PFSK-1 (cell line): ENCODE data around the gene HHAT.

ENCODE experiments used
- FOXP2 ChIP-seq: optimal IDR thresholded peaks from 2 replicates; pipeline ENCODE3; 2011; ENCODE audit warnings: borderline replicate concordance, control low read depth, inconsistent platforms; ENCODE audit not compliant: insufficient read depth; ENCODE audit errors: extremely low read length, extremely low read depth
- POLR2AphosphoS5 ChIP-seq: IDR thresholded peaks from 2 replicates; pipeline ENCODE4 v1.6.1; 2012; ENCODE audit warnings: low read depth, mild to moderate bottlenecking, control low read depth, low read length, moderate library complexity
- SIN3A ChIP-seq: IDR thresholded peaks from 2 replicates; pipeline ENCODE4 v1.6.1; 2012; ENCODE audit warnings: mild to moderate bottlenecking, low read length, moderate library complexity, borderline replicate concordance; ENCODE audit not compliant: insufficient read depth
- TAF1 ChIP-seq: IDR thresholded peaks from 2 replicates; pipeline ENCODE4 v1.6.1; 2012; ENCODE audit warnings: low read length, control low read depth, borderline replicate concordance; ENCODE audit not compliant: insufficient read depth
- TF ChIP-seq, protein P1 (sequence below), 2 experiments: IDR thresholded peaks; 2 replicates each; pipeline versions ENCODE4 v1.6.1 to v1.8.0; 2011 to 2012; ENCODE audit warnings: low read depth in 2 of 2, low read length in 2 of 2, control low read depth in 1 of 2, inconsistent platforms in 1 of 2, mild to moderate bottlenecking in 1 of 2, moderate library complexity in 1 of 2; ENCODE audit not compliant: insufficient read depth in 1 of 2

HHAT gene

DNA sequence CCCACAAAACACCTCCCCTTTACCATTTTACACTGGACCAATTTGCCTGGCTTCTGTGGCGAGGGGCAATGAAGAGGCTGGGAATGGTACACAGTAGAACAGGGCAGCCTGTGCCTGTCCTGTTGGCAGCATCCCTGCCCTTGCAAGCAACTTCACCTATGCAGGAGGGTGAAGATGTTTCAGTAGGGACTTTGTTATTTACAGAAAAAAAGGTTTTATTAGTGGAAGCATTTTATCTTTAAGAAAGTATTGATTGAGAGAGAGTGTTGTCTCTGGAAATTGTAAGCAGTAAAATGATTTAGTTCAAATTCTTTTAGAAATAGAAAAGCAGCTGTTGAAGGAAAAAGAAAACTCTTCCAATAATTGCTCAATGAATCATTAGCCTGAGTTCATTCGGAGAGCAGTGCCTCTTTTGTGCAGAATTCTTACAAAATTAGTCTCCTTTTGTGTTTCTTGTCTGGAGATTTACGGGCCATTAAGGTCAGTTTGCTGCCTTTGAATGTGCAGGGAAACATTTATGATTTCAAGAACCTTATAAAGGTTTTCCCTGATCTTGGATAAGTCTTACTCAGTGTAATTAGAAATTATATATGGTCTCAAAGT lies 49.1 kb downstream of the HHAT start:
- TF ChIP-seq TAF1 (no peak), FOXP2 (no peak), SIN3A (no peak), POLR2AphosphoS5 (no peak)
- TF ChIP-seq, protein P1, sequence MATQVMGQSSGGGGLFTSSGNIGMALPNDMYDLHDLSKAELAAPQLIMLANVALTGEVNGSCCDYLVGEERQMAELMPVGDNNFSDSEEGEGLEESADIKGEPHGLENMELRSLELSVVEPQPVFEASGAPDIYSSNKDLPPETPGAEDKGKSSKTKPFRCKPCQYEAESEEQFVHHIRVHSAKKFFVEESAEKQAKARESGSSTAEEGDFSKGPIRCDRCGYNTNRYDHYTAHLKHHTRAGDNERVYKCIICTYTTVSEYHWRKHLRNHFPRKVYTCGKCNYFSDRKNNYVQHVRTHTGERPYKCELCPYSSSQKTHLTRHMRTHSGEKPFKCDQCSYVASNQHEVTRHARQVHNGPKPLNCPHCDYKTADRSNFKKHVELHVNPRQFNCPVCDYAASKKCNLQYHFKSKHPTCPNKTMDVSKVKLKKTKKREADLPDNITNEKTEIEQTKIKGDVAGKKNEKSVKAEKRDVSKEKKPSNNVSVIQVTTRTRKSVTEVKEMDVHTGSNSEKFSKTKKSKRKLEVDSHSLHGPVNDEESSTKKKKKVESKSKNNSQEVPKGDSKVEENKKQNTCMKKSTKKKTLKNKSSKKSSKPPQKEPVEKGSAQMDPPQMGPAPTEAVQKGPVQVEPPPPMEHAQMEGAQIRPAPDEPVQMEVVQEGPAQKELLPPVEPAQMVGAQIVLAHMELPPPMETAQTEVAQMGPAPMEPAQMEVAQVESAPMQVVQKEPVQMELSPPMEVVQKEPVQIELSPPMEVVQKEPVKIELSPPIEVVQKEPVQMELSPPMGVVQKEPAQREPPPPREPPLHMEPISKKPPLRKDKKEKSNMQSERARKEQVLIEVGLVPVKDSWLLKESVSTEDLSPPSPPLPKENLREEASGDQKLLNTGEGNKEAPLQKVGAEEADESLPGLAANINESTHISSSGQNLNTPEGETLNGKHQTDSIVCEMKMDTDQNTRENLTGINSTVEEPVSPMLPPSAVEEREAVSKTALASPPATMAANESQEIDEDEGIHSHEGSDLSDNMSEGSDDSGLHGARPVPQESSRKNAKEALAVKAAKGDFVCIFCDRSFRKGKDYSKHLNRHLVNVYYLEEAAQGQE (IDR thresholded peaks at IDR 0.05; ENCODE audit: insufficient read depth in 1 of 2, low read depth in 2 of 2, low read length in 2 of 2), result no peak

- TF ChIP-seq, protein P1 (IDR thresholded peaks at IDR 0.05; ENCODE audit: insufficient read depth in 1 of 2, low read depth in 2 of 2, low read length in 2 of 2), result no peak
- TF ChIP-seq SIN3A, result no peak
- no peak for TF ChIP-seq TAF1
- TF ChIP-seq FOXP2, result no peak
- no peak for TF ChIP-seq POLR2AphosphoS5
Observed at GRCh38 chr1:210378736-210379135, 50.0 kb downstream of the HHAT start.

GRCh38 chr1:210381934-210382333 lies 53.2 kb downstream of the HHAT start:
- TF ChIP-seq, protein P1 (IDR thresholded peaks at IDR 0.05; ENCODE audit: insufficient read depth in 1 of 2, low read depth in 2 of 2, low read length in 2 of 2), result no peak
- TF ChIP-seq TAF1, result no peak
- TF ChIP-seq POLR2AphosphoS5, result no peak
- no peak for TF ChIP-seq SIN3A
- no peak for TF ChIP-seq FOXP2

- TF ChIP-seq POLR2AphosphoS5, result no peak
- TF ChIP-seq, protein P1 (IDR thresholded peaks at IDR 0.05; ENCODE audit: insufficient read depth in 1 of 2, low read depth in 2 of 2, low read length in 2 of 2), result no peak
- no peak for TF ChIP-seq SIN3A
Observed at GRCh38 chr1:210384625-210385024, 55.9 kb downstream of the HHAT start.

DNA sequence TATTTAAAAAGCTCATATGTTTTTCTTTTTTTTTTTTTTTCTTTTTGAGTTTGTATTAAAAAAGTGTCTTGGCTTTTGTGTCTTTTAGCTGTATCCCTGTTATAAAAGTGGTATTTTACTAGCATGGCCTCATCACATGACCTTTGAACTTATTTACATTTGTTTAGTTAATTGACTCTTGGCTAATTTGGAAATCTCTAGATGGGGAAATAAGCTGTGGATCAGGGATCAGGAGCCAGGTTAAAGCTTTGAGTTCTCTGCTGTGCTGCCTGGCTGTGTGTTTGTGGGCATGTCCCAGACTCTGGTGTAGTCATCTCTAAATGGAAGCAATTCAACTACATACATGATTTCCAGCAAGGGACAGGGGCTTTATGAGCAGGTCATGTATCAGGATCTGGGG lies 56.5 kb downstream of the HHAT start:
- no peak for TF ChIP-seq FOXP2
- TF ChIP-seq, protein P1 (IDR thresholded peaks at IDR 0.05; ENCODE audit: insufficient read depth in 1 of 2, low read depth in 2 of 2, low read length in 2 of 2), result no peak
- no peak for TF ChIP-seq POLR2AphosphoS5
- no peak for TF ChIP-seq TAF1
- TF ChIP-seq SIN3A, result no peak
